Bronchial epithelial cell (primary cell): ENCODE results near the gene ABCG8. TPM values are rescaled to one million over a fixed set of nuclear protein-coding genes. Genes with fewer than 3 reads are reported as not detected.

Experiments
- DNase-seq: peaks from one replicate; pipeline ENCODE4 v3.0.0-alpha.2; 2010; ENCODE audit warnings: low read depth
- FAIRE-seq: peaks from 2 replicates; lab custom pipeline; 2011; peaks lifted over from hg19 to GRCh38; lab: Jason Lieb, UNC
- H3K27me3 ChIP-seq: 2 replicates; pipeline ENCODE4 v1.5.1; 2011; ENCODE audit warnings: low read length; ENCODE audit not compliant: control insufficient read depth, insufficient read depth
- H3K36me3 ChIP-seq: 2 replicates; pipeline ENCODE4 v1.5.1; 2011; ENCODE audit warnings: low read length; ENCODE audit not compliant: control insufficient read depth, insufficient read depth
- H3K4me3 ChIP-seq: 2 replicates; pipeline ENCODE4 v1.5.1; 2011; ENCODE audit warnings: mild to moderate bottlenecking, low read depth, low read length, control low read depth
- CTCF ChIP-seq: IDR thresholded peaks from 2 replicates; pipeline ENCODE4 v1.5.1; 2011; ENCODE audit warnings: mild to moderate bottlenecking, moderate library complexity, low read length, control low read depth, inconsistent platforms; ENCODE audit not compliant: insufficient read depth, severe bottlenecking
- total RNA-seq: library from RNA; depleted of rRNA; stranded (reverse); fragments of >200 nt; gene quantifications from 2 replicates; pipeline ENCODE4 v1.2.1, GENCODE V29; 2014

Gene ABCG8
- total RNA-seq, 1 donor from 2014 or later, result not detected

- no peak overlapping the region for H3K4me3 ChIP-seq
- FAIRE-seq, result no peak
- H3K36me3 ChIP-seq, result no peaks in the 10 kb centered on the region
- H3K27me3 ChIP-seq, result peaks cover 3% of the 10 kb centered on the region
- no peak for TF ChIP-seq CTCF
- no peak for DNase-seq
These were observed 1.7 kb upstream of the ABCG8 start for GRCh38 chr2:43837033-43837432.

- no peak for FAIRE-seq
These were observed 776 bp upstream of the ABCG8 start for GRCh38 chr2:43837831-43838559.

GRCh38 chr2:43839776-43840564 is 1.2 kb downstream of the ABCG8 start:
- Histone ChIP-seq H3K4me3 (no peak overlapping the region), H3K27me3 (peaks cover 2% of the 10 kb centered on the region), H3K36me3 (no peaks in the 10 kb centered on the region)
- DNase-seq (no peak), FAIRE-seq (peak; percentile 7)
- no peak for TF ChIP-seq CTCF

More at GRCh38 chr2:43837831-43838559, 776 bp upstream of the ABCG8 start:
- peaks cover 2% of the 10 kb centered on the region for H3K27me3 ChIP-seq
- DNase-seq, result no peak
- H3K36me3 ChIP-seq, result no peaks in the 10 kb centered on the region
- TF ChIP-seq CTCF, result no peak
- H3K4me3 ChIP-seq, result no peak overlapping the region

GRCh38 chr2:43840965-43841364 is 2.2 kb downstream of the ABCG8 start:
- H3K36me3 ChIP-seq, result no peaks in the 10 kb centered on the region
- FAIRE-seq (no peak), DNase-seq (no peak)
- peaks cover 2% of the 10 kb centered on the region for H3K27me3 ChIP-seq
- H3K4me3 ChIP-seq, result no peak overlapping the region
- no peak for TF ChIP-seq CTCF

- Histone ChIP-seq H3K4me3 (no peak overlapping the region), H3K36me3 (no peaks in the 10 kb centered on the region), H3K27me3 (peaks cover 2% of the 10 kb centered on the region)
- FAIRE-seq, result no peak
- DNase-seq, result no peak
- TF ChIP-seq CTCF, result no peak
These were observed 3.4 kb downstream of the ABCG8 start for GRCh38 chr2:43841949-43842865.
